ENCODE results near the gene RYR2.

The RYR2 gene

DNA sequence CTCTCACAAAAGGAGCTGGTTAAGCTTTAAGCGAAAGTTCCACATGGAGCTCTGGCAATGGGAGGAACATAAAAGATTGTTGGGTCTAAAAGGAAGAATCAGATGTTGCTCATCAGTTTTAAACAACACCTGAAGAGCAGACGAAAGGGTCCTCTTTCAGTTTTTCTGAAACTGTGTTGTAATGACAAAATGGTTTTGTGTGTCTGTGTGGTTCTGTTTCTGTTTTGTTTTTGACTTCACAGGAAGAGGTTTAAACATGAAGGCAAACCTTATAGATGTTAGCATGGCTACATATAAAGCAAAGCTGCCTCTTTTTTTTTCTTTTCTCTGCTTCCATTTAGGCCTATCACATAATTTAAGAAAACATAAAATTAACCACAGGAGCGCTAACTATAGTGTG lies 712.6 kb downstream of the RYR2 start:
- no peak for FAIRE-seq

DNA sequence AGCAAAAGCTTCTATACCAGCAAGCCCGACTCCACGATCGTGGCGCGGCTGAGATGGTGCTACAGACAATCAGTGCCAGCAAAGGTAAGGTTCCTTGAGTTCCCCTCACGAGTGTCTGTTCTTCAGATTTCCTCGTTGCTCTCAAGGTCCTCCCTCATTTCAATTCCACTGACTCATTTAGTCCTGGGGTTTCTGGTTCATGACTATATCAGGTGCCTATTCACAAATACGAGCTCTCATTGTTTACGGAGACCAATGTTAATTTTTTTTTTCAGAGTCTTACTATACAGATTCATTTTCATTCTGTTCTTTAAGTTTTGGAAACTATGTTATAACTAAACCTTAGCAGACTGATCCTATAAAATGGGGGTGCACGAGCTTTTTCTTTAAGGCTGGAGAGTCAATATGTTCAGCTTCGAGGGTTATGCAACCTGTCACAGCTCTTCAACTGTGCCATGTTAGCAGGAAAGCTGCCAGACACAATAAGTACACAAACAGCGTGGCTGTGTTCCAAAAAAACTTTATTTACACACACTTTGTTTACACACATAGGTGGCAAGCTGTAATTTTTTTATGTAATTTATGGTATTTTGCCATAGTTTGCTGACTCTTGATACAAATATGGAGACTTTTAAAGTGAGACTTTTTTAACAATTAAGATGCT lies 714.5 kb downstream of the RYR2 start:
- no peak for FAIRE-seq

DNA sequence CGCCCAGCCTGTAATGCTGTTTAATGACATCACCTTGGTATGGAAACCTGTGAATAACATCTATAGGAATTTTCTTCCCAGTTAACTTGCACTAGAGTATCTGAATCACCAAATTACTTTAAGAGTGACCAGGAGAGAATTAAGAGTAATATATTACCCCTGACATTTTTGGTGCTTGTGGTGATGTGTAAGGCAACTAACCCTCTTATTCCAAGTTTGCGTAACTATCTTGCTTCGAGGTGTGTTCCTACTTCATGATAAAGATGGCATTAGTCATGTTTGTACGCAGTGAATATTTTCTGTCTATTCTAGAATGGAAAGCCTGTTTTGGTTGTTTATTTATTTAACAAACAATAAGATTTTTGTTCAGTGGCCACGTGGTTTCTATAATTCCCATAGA lies 717.4 kb downstream of the RYR2 start:
- no peak for FAIRE-seq

DNA sequence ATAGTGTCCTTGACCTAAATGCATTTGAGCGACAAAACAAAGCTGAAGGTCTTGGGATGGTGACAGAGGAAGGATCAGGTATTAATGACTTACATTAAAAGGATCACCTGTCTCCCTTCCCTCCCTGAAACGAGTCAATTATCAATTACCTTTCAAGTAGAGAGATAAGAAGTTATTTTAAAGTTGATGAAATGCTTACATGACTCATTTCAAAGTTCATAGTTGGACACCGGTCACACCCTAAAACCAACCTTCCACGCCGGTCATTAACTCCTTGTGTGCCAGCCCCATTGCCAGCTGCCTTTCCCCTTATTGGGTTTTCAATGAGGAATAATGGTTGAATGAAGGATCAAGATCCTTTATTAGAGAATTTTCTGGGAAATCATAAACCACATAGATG lies 719.0 kb downstream of the RYR2 start:
- no peak for FAIRE-seq

DNA sequence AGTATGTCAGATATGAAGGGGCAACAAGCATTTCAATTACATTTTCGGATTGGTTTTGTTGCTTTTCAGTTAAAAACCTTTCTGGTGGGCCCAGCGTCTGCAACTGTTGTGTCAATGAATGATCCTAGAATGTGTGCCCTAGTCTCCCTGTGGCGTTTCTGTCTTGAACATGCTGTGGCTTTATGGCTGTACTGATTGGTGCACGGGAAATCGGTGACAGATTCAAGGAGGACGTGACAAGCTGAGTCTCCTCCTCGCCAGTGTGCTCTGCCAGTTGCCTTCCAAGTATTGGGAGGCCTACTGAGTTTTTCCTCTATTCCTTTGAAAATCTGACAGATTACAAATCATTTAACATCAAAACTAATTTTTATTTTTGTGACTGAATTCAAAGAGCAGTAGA lies 721.2 kb downstream of the RYR2 start:
- no peak for FAIRE-seq

DNA sequence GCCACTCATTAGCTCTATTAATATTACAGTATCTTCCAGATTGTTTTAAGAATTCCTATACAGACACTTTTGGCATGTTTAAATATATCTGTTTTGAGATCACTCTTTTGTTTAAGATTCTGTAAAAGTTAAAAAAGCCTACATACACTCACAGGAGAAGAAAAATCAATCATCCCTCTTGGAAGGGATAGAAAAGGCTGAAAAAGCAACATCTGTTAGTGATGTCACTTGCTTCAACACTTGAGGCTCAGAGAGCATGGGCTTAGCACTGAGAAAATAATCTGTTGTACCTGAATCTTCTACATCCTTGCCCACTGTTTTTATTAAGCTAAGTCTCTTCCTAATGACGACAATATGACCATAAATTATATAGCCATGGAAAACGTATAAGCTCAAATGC lies 721.8 kb downstream of the RYR2 start:
- no peak for FAIRE-seq

DNA sequence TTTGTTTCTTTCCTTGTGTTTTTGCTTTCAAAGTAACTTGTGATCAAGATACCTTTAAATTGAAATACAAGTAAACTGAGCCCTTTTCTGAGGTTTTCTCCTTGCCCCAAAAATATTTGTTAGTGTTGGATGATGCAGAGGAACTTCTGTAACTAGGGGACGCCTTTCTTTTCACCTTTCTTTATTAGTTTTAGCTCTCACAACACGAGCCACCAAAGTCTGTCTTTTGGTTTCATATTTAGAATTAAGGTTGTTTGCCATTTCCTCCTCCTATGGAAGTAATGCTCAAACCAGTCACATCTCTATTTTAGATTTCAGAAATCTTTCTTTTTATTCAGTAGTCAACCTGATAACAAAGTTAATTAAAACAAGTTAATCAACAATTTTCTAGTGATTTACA lies 727.9 kb downstream of the RYR2 start:
- FAIRE-seq: no peak

DNA sequence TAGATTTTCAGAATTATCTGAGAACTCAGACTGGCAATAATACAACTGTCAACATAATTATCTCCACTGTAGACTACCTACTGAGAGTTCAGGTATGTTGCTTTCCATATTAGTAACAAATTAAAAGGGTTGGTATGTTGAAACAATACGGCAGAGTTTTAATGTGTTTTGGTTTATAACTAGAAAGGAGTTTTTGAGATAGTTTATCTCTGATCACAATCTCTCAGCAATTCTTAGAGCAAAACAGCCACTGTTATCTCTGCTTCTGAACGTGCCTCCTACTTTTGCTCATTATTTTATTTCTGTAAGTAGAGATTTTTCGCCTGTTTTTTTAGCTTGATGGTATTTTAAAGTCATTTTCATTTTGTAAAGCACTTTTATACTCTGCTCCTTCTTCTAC lies 730.0 kb downstream of the RYR2 start:
- FAIRE-seq: no peak

DNA sequence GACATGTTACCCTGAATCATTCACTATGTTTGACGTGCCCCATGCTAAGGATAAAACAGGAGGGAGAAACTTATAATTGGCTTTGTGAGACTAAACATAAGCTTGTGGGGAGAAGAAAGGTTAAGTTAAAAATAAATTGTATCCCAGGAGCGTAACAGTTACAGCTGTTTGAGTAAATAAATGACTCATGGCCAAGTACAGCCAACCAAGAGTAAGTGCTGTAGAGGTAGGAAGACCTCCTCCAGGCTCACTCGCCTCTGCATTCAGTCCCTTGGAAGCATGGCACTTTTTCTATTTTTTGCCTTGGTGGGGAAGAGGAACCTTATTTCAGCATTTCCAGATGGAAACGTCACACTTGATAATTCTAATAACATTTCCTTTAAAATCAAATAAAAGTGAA lies 732.3 kb downstream of the RYR2 start:
- no peak for FAIRE-seq

DNA sequence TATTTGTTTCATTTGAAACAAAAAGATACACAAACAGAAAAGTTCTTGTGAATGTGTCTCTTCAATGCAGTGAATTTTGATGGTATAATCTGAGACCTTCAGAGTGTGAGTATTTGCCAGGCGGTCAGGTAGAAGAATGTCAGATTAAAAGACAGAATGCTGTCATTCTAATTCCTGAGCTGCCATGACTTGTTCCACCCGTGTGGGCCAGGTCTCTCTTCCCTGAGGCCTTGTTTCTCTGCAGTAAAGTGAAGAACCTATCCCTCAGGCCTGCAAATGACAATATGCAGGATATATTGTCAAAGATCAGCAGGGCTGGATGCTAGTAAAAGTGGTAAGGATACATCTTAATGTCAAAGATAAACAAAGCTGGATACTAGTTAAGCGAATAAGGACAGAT lies 737.4 kb downstream of the RYR2 start:
- FAIRE-seq: no peak

DNA sequence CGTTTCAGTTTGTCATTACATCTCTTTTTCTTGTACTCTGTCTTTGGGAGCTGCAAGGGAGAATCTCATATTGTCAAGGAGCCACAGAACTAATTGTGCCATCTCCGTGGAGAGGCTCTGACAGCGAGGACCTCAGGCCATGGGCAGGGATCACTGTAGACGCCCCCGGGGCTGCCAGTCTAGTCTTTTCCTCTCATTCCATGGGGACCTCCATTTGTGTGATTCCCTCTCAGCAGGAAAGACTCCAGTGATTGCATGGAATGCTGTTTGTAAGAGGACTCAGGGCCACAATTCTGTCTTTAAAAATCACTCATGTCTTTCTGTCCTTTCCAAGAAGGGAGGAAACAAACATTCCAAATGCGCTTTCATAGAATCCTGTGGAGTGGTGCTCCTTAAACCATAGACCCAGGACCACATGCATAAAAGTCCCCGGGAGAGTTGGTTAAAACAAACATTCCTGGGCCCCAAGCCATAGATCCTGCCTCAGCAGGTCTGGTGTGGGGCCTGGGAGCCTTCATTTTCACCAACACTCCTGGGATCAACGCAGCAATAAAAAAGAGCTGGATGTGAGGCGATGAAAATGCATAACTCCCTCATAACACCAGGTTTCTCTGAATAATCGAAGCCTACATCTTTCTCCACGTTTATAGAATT lies 744.2 kb downstream of the RYR2 start:
- FAIRE-seq: no peak

DNA sequence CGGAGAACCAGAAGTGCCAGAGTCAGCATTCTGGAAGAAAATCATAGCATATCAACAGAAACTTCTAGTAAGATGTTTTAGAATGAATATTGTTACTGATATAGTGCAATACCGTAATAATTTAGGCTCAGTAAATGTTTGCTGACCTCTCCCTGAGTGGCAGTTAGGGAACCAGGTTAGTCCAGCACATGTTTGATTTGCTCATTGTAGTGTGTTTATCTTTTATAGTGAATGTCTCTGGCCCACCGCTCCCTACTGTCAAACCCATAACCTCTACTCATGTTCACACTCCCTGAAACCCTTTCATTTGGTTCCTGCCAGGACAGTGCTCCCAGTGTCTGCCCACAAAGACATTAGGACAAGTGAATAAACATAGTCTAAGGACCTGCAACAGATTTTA lies 746.1 kb downstream of the RYR2 start:
- FAIRE-seq: no peak

DNA sequence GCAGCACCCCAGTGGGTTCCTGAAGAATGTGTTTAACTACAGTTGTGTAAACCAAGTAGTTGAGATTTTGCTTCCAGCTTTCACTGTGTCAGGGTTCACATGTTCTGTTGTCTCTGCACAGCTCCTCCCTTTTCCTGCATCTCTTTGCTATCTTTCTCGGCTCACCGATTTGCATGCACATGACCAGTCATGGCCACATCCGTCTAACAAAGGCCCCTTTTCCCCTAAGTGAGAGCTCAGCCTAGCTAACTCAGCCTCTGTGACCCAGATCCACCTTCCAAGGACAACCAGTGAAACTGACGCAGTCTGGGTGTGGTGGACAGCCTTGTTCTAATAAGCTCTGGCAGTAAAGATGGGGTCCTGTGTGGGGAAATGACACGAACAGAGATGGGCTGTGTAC lies 747.6 kb downstream of the RYR2 start:
- no peak for FAIRE-seq

DNA sequence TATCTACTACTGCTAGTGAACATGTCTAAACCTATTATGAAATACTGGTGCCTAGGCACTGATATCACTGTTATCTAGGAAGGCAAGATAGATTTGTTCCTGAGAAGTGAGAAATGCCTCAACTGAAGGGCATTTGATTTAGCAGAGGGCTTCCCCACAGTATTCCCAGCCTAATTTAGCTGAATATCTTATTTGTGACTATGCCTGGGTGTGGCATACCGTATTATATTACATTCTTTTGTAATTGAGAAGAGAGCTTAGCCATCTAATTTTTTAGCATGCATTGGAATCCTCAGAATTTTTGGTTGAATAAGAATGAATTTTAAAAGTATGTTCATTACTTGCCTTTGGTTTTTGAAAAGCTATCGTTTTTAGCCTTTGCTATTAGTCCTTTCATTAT lies 749.6 kb downstream of the RYR2 start:
- no peak for FAIRE-seq

DNA sequence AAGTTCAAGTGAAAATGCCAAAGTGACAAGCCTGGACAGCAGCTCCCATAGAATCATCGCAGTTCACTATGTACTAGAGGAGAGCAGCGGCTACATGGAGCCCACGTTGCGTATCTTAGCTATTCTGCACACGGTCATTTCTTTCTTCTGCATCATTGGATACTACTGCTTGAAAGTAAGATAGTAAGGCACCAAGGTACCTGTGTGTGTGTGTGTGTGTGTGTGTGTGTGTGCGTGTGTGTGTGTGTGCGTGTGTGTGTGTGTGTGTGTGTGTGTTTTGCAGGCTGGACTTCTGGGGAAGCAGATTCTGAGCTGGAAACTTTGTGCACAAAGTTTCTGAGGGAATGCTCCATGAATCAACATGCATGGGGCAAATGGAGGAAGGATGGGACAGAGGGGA lies 750.2 kb downstream of the RYR2 start:
- FAIRE-seq: no peak

DNA sequence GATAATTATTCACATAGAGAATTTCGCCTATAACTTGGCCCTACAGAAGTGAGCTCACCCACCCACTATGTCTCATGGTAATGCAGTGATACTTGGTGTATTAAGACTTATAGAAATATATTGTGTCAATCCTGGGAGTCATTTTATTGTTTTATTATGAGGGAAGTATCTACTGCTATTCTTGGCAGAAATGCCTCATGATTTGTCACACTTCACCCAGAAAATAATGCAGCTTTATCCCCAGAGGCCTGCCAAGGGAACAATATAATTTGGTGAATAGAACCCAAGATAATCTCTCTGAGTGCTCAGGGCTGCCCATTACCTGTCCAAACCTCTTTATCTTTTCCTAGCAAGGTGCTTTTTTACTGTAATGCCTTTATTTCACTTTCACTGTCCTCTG lies 750.7 kb downstream of the RYR2 start:
- FAIRE-seq: no peak

DNA sequence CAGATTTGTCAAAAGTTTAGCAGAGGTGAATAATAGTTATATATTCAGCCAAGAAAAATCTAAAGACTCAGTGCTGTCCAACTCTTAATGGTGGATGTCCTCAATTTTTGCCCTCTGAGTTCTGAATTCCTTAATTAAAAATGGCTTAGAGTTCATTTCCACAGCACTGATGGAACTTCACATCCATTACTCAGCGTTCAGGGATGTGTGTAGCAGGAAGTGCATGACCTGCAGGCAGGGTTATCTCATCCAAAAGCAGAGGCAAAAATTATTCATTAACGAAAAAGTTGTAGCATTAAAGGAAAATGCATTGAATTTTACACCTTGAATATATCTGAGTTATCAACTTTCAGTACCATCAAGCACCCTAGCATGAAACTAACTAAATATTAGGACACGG lies 752.1 kb downstream of the RYR2 start:
- FAIRE-seq: no peak

DNA sequence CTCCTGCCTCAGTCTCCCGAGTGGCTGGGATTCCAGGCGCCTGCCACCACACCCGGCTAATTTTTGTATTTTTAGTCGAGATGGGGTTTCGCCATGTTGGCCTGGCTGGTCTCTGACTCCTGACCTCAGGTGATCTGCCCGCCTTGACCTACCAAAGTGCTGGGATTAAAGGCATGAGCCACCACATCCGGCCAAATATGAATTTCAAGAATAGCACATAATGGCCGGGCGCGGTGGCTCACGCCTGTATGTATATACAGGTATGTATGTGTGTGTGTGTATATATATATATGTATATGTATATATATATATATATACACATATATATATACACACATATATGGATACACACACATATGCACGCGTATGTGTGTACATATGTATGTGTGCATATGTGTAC lies 753.6 kb downstream of the RYR2 start:
- FAIRE-seq: no peak

DNA sequence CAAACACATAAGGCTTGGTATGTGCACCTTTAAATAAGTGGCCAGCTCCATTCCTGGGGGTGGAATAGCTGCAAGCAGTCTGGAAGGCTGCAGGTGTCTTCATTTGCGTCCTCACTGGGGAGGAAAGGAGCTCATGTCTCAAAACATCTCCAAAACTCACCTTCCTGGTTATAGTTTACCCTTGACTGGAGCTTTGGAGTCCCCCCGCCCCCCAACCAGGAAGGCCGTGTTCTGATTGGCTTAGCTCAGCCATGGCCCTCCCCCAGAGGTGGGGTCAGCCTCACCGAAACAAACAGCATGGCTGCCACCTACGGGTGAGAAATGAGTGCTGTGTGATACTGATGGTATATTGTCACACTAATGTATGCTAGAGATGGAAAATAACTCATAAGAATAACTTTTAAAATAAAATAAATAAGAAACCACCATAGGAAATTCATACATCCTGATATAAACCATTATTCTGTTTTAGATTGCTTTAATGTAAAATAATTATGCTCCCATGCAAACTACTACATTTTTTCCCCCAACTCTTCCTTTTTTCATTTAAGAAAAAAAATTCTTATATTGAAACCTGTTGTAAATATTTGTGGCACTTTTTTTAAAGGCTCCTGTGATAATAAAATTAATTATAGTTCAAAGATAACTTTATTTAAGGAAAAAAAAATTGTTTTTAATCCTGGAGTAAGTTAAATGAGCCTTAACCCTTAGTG lies 757.9 kb downstream of the RYR2 start:
- no peak for FAIRE-seq

DNA sequence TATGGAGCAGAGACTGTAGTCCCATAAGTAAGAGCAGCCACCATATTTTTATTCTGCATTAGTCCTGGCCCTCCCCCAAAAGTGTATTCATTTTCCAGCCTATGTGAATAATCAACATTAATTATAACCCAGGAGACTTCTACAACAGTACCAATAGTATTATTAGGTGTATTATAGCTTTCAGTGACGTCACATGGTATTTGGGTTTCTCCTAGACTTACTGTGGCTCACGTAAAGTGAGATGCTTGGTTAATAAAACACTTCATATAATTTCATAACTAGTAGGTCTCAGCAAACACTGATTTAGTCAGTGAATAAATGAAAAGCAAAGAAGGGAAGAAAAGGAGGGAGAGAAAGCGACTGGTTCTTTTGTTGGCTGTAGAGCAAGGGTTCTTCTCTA lies 762.5 kb downstream of the RYR2 start:
- no peak for FAIRE-seq

DNA sequence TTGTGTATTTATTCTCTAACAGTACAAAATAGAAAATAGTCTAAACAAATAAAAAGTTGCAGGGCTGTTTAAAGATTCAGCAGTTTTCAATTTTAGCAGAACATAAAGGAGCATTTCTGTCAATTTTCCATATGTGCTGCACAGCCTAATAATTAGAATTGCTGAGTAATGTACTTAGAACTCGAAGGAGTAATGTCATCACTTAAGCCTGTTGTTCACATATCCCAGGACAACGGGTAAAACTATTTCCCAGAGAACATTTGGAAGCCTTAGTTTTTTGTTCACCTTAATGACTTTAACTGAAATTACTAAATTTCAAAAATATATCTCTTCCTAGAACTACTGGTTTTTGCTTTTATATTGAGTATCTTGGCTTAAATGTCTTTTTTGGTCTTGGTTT lies 767.1 kb downstream of the RYR2 start:
- no peak for FAIRE-seq

DNA sequence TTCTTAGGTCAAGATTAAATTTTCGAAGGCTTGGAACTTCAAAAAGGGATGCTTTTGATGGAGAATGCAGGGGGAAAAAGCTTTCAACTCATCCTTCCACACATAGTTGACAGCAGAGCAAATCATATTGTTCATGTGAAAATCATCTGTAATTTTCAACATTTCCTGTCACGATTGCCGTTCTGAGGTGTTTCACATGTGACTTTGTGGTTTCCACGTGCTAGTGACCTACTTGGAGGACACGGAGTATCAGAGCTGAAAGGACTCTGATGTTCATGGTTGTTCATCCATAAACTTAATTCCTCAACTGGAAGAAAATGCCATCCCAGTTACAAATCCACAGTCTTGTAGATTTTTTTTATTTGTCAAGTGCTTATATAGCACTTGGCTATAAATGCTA lies 769.6 kb downstream of the RYR2 start:
- no peak for FAIRE-seq

DNA sequence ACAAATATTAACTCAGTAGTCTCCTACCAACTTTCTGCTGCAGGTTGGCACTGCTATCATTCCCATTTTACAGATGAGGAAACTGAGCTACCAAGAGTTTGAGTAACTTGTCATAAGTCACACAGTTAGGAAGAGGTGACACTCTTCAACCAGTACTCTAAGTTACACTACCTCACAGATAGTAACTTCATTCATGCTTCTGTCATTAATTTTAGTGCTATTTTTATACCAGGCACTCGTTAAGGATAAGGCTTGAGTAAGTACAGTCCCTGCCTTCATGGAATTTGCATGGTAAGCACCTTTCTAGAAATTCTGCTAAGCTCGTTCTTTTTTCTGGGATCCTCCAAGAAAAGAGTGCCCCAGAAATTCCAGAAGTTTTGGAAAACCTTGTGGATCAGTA lies 770.1 kb downstream of the RYR2 start:
- no peak for FAIRE-seq

DNA sequence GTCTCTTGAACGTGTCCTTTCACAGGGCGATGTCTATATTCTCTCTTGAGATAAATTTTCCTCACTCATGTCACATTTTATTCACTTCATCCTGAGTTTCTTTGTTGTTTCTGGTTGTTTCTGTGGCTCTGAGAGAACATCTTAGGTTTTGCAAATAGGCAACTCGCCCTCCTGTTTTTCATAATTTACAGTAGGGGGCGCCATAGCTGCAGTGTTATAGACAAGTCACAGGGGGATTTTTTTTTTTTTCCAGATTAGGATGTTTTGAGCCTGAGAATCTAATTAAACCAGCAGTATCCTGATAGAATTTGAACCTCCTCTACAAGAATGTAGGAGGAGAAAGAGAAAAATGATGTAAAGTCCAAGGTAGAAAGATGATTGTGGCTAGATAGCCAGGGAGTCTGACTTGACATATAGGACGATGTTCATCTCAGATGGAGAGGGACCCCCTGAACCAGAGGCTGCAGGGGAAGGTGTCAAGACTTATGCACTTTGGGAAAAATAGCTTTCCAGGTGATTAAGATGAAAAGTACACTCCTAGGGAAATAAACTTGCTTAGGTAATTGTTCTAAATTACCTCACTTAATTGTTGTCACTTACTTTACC lies 772.4 kb downstream of the RYR2 start:
- FAIRE-seq: no peak
